Endothelial cell of umbilical vein (primary cell): ENCODE data around the gene SLAIN2. TPM values are rescaled to one million over a fixed set of nuclear protein-coding genes. Genes with fewer than 3 reads are reported as not detected.

Experiments used
- BruUV-seq: library from RNA; stranded (reverse); fragments of 400-500 nt; replicated peaks from 2 replicates; lab custom pipeline; 2021; lab: Mats Ljungman, UMichigan
- CTCF ChIA-PET: fragments of 300-600, 350-600 bp; sonication (Branson Sonifier 250); formaldehyde crosslinking; loops from one replicate; lab custom pipeline; 2021; ENCODE audit warnings: antibody characterized with exemption, inconsistent platforms; lab: Charles Lee
- POLR2A ChIA-PET: fragments of 300-600, 350-600 bp; sonication (Branson Sonifier 250); formaldehyde crosslinking; loops from one replicate; lab custom pipeline; 2021; ENCODE audit warnings: antibody characterized with exemption, inconsistent platforms; lab: Charles Lee
- DNase-seq: peaks from one replicate; pipeline ENCODE4 v3.0.0-alpha.2; 2011; ENCODE audit warnings: low read depth, low spot score
- FAIRE-seq: peaks from 2 replicates; lab custom pipeline; 2011; peaks lifted over from hg19 to GRCh38; lab: Jason Lieb, UNC
- H2AFZ ChIP-seq: 2 replicates; pipeline ENCODE4 v1.6.0; 2012; ENCODE audit warnings: low read depth, low read length, control low read depth, inconsistent platforms
- H3K27ac ChIP-seq: 2 replicates; pipeline ENCODE4 v1.5.1; 2011; ENCODE audit warnings: low read depth, mild to moderate bottlenecking, control low read depth, low read length, moderate library complexity; ENCODE audit not compliant: insufficient read depth
- H3K27me3 ChIP-seq, 2 experiments: 2 replicates each; pipeline versions ENCODE4 v1.6.0 to v1.6.1; 2011; ENCODE audit warnings: low read length in 2 of 2, mixed read lengths in 1 of 2; ENCODE audit not compliant: control insufficient read depth in 2 of 2, insufficient read depth in 2 of 2
- H3K36me3 ChIP-seq, 2 experiments: 2 replicates in 1 of 2; 3 replicates in 1 of 2; pipeline ENCODE4 v1.5.1; 2011; ENCODE audit warnings: low read length in 2 of 2, mild to moderate bottlenecking in 1 of 2, moderate library complexity in 1 of 2; ENCODE audit not compliant: control insufficient read depth in 2 of 2, insufficient read depth in 2 of 2; ENCODE audit errors: extremely low read depth in 1 of 2
- H3K4me1 ChIP-seq: 3 replicates; pipeline ENCODE4 v1.5.1; 2011; ENCODE audit warnings: mild to moderate bottlenecking, low read length; ENCODE audit not compliant: control insufficient read depth, insufficient read depth; ENCODE audit errors: extremely low read depth
- H3K4me2 ChIP-seq: 2 replicates; pipeline ENCODE4 v1.6.1; 2011; ENCODE audit warnings: low read length, control low read depth, mixed read lengths; ENCODE audit not compliant: insufficient read depth
- H3K4me3 ChIP-seq, 3 experiments: fragments of 200-600 bp in 1 of 3; sonication (generic), shearing (Covaris generic) in 1 of 3; replicated peaks in 1 of 3; 2 replicates each; pipeline ENCODE4 v1.5.1; 2011 to 2016; ENCODE audit warnings: control low read depth in 3 of 3, low read length in 3 of 3, mild to moderate bottlenecking in 2 of 3, inconsistent platforms in 1 of 3, low read depth in 1 of 3, moderate library complexity in 1 of 3; ENCODE audit not compliant: insufficient read depth in 1 of 3
- H3K79me2 ChIP-seq: 2 replicates; pipeline ENCODE4 v1.6.0; 2012; ENCODE audit warnings: low read length, inconsistent platforms; ENCODE audit not compliant: control insufficient read depth, insufficient read depth
- H3K9ac ChIP-seq: replicated peaks from 2 replicates; pipeline ENCODE3; 2011; ENCODE audit warnings: low read length, control low read depth; ENCODE audit not compliant: insufficient read depth; ENCODE audit errors: extremely low read depth
- H3K9me1 ChIP-seq: replicated peaks from 3 replicates; pipeline ENCODE4 v1.6.0; 2011; ENCODE audit warnings: mild to moderate bottlenecking, low read length; ENCODE audit not compliant: control insufficient read depth, insufficient read depth; ENCODE audit errors: extremely low read depth
- H3K9me3 ChIP-seq: replicated peaks from 2 replicates; pipeline ENCODE4 v1.5.1; 2012; ENCODE audit warnings: low read length, inconsistent platforms; ENCODE audit not compliant: control insufficient read depth, insufficient read depth
- H4K20me1 ChIP-seq: replicated peaks from 2 replicates; pipeline ENCODE3; 2011; ENCODE audit warnings: mild to moderate bottlenecking, low read length; ENCODE audit not compliant: control insufficient read depth, insufficient read depth; ENCODE audit errors: extremely low read depth
- EZH2 ChIP-seq: IDR thresholded peaks from 2 replicates; pipeline ENCODE4 v1.6.1; 2012; ENCODE audit warnings: borderline replicate concordance, low read depth, mild to moderate bottlenecking, moderate library complexity, low read length, inconsistent platforms; ENCODE audit not compliant: severe bottlenecking
- FOS ChIP-seq: IDR thresholded peaks from 2 replicates; pipeline ENCODE4 v1.6.1; 2011; ENCODE audit warnings: mild to moderate bottlenecking, low read length, moderate library complexity, borderline replicate concordance; ENCODE audit not compliant: insufficient read depth
- GATA2 ChIP-seq: IDR thresholded peaks from 2 replicates; pipeline ENCODE4 v1.7.0; 2011; ENCODE audit warnings: low read depth, mild to moderate bottlenecking, moderate library complexity, mixed read lengths, low read length; ENCODE audit not compliant: insufficient read length, insufficient read depth
- JUN ChIP-seq: IDR thresholded peaks from 2 replicates; pipeline ENCODE4 v1.6.1; 2011; ENCODE audit warnings: borderline replicate concordance, low read depth; ENCODE audit not compliant: insufficient read length, insufficient read depth
- MYC ChIP-seq: IDR thresholded peaks from one replicate; pipeline ENCODE4 v1.6.1; 2011; ENCODE audit warnings: mild to moderate bottlenecking, low read depth, low read length
- POLR2A ChIP-seq: IDR thresholded peaks from 2 replicates; pipeline ENCODE4 v1.6.1; 2012; ENCODE audit warnings: low read depth, mild to moderate bottlenecking, control low read depth, low read length
- POLR2AphosphoS5 ChIP-seq: IDR thresholded peaks from 2 replicates; pipeline ENCODE4 v1.6.1; 2012; ENCODE audit warnings: low read depth, mild to moderate bottlenecking, control low read depth, low read length, moderate library complexity; ENCODE audit not compliant: insufficient read depth
- dilution Hi-C: fragments of 300-500 bp; cut with MboI; formaldehyde crosslinking; loops from one replicate; pipeline ENCODE4 v1.15.0; 2019; ENCODE audit warnings: low sequenced_read_pairs; ENCODE audit not compliant: extremely low pct_ligation_motif_present
- intact Hi-C: fragments of 100-400 bp; cut with micrococcal nuclease; formaldehyde crosslinking; loops from one replicate; pipeline ENCODE4 v1.10.0; 2022
- polyA plus RNA-seq, 4 experiments: library from polyadenylated mRNA; depleted of rRNA in 3 of 4; stranded (reverse) in 3 of 4; unstranded in 1 of 4; fragments of >200 nt; gene quantifications; 2 replicates each; pipeline versions ENCODE4 v1.2.1 to v1.2.3, GENCODE V29; 2011 to 2012; ENCODE audit warnings: missing spikeins in 1 of 4
- total RNA-seq: library from RNA; stranded (reverse); gene quantifications from 2 replicates; pipeline ENCODE4 v1.2.3, GENCODE V29; 2021
- TF ChIP-seq, protein P1 (sequence below), 2 donors: IDR thresholded peaks; 1 replicate in 1 of 2; 2 replicates in 1 of 2; pipeline ENCODE4 v1.5.1; 2011; ENCODE audit warnings: low read length in 2 of 2, mild to moderate bottlenecking in 2 of 2, moderate library complexity in 2 of 2, control low read depth in 1 of 2, inconsistent platforms in 1 of 2, low read depth in 1 of 2; ENCODE audit not compliant: insufficient read depth in 1 of 2; ENCODE audit errors: extremely low read depth in 1 of 2
- TF ChIP-seq, protein P2 (sequence below): IDR thresholded peaks from 2 replicates; pipeline ENCODE4 v1.6.1; 2011; ENCODE audit not compliant: insufficient read depth, insufficient read length

Gene SLAIN2
- total and polyA plus RNA-seq, 2 donors (not counting 3 experiments of a cell fraction or from before 2014, with no cell fraction given), result 27.4 to 49.5 TPM

DNA sequence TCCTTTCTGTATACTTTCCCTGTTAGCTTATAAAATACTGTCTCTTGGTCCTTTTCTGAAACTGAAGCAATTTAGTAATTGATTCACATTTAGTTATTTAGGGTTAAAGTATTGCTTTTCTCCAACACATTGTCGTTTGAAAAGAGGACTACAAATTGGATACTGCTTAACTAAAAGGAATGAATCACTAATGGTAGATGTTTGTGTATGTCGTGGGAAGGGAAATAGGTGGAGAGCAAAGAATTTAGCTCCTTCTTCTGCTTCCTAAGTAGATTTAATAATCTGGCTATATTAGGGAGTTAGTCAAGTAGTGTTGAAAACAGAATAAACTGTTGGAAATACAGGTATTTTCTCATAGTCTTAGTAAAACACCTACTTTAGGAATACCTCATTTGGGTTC lies 27.9 kb downstream of the SLAIN2 start:
- POLR2A ChIA-PET, result no interaction called here
- BruUV-seq, result no TSS peak
- dilution Hi-C loops, result no loop called here
- Histone ChIP-seq H3K9ac (no peak overlapping the region), H3K4me3 (no peak overlapping the region), H4K20me1 (peaks cover 5% of the 10 kb centered on the region), H3K9me1 (no peaks in the 10 kb centered on the region), H3K4me1 (no peaks in the 10 kb centered on the region), H3K4me2 (no peak overlapping the region), H3K9me3 (no peaks in the 10 kb centered on the region), H3K27ac (no peak overlapping the region), H3K79me2 (peaks cover 27% of the 10 kb centered on the region), H2AFZ (no peak overlapping the region), H3K27me3 (no peaks in the 10 kb centered on the region), H3K36me3 (no peaks in the 10 kb centered on the region)
- intact Hi-C loops, result loop anchor here (5.0 kb wide), 1 partner anchor 623 kb away; no protein-coding TSS in a partner anchor
- TF ChIP-seq GATA2 (no peak), POLR2AphosphoS5 (no peak), JUN (no peak), FOS (no peak), MYC (no peak), POLR2A (no peak), EZH2 (no peak)
- TF ChIP-seq, protein P1, sequence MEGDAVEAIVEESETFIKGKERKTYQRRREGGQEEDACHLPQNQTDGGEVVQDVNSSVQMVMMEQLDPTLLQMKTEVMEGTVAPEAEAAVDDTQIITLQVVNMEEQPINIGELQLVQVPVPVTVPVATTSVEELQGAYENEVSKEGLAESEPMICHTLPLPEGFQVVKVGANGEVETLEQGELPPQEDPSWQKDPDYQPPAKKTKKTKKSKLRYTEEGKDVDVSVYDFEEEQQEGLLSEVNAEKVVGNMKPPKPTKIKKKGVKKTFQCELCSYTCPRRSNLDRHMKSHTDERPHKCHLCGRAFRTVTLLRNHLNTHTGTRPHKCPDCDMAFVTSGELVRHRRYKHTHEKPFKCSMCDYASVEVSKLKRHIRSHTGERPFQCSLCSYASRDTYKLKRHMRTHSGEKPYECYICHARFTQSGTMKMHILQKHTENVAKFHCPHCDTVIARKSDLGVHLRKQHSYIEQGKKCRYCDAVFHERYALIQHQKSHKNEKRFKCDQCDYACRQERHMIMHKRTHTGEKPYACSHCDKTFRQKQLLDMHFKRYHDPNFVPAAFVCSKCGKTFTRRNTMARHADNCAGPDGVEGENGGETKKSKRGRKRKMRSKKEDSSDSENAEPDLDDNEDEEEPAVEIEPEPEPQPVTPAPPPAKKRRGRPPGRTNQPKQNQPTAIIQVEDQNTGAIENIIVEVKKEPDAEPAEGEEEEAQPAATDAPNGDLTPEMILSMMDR (IDR thresholded peaks at IDR 0.05; ENCODE audit: extremely low read depth in 1 of 2, insufficient read depth in 1 of 2, low read depth in 1 of 2, low read length in 2 of 2), result no peak
- TF ChIP-seq, protein P2, sequence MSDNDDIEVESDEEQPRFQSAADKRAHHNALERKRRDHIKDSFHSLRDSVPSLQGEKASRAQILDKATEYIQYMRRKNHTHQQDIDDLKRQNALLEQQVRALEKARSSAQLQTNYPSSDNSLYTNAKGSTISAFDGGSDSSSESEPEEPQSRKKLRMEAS, result no peak
- FAIRE-seq, result peak; percentile 57
- CTCF ChIA-PET, result interaction anchor here (1.2 to 2.1 kb wide), 3 partner anchors 9 to 15 kb away, joined by 5 to 9 read pairs (median 6); no protein-coding TSS in a partner anchor
- DNase-seq, result peak; percentile 64
